OCI-LY1 (cell line): Measurements from ENCODE around the gene SAMD13.

Experiments
- H2AFZ ChIP-seq: fragments of 200-600 bp; sonication (generic), shearing (Covaris generic); 2 replicates; pipeline ENCODE4 v1.6.0; 2014; ENCODE audit warnings: antibody characterized with exemption, mild to moderate bottlenecking, low read length
- H3F3A ChIP-seq: fragments of 200-600 bp; sonication (generic), shearing (Covaris generic); 2 replicates; pipeline ENCODE4 v1.6.0; 2014; ENCODE audit warnings: mild to moderate bottlenecking, antibody characterized with exemption, low read length, moderate library complexity; ENCODE audit not compliant: insufficient read depth
- H3K27ac ChIP-seq: fragments of 200-600 bp; sonication (generic); 2 replicates; pipeline ENCODE4 v1.5.1; 2014; ENCODE audit warnings: low read length, mixed run types, mild to moderate bottlenecking, low read depth; ENCODE audit not compliant: poor library complexity, severe bottlenecking
- H3K27me3 ChIP-seq: fragments of 200-600 bp; sonication (generic); 2 replicates; pipeline ENCODE4 v1.6.0; 2014; ENCODE audit warnings: antibody characterized with exemption, mild to moderate bottlenecking, low read length, moderate library complexity; ENCODE audit not compliant: insufficient read depth
- H3K36me3 ChIP-seq: fragments of 200-600 bp; sonication (generic); 2 replicates; pipeline ENCODE4 v1.6.1; 2014; ENCODE audit warnings: mild to moderate bottlenecking, antibody characterized with exemption, low read length, moderate library complexity, mixed read lengths; ENCODE audit not compliant: insufficient read depth
- H3K4me1 ChIP-seq: fragments of 200-600 bp; sonication (generic); 2 replicates; pipeline ENCODE4 v1.5.1; 2014; ENCODE audit warnings: mild to moderate bottlenecking, low read length, moderate library complexity; ENCODE audit not compliant: insufficient read depth, severe bottlenecking
- H3K4me2 ChIP-seq: fragments of 200-600 bp; sonication (generic), shearing (Covaris generic); 2 replicates; pipeline ENCODE4 v1.6.1; 2014; ENCODE audit warnings: low read length
- H3K4me3 ChIP-seq: fragments of 200-600 bp; sonication (generic); 2 replicates; pipeline ENCODE4 v1.5.1; 2014; ENCODE audit warnings: low read length, low read depth, mild to moderate bottlenecking, mixed read lengths; ENCODE audit not compliant: poor library complexity, severe bottlenecking
- H3K79me2 ChIP-seq: fragments of 200-600 bp; shearing (Covaris generic); 2 replicates; pipeline ENCODE4 v1.6.1; 2016; ENCODE audit warnings: mixed run types, low read length, mixed read lengths; ENCODE audit not compliant: insufficient read depth
- H3K9ac ChIP-seq: fragments of 200-600 bp; sonication (generic), shearing (Covaris generic); 2 replicates; pipeline ENCODE4 v1.6.1; 2014; ENCODE audit warnings: mild to moderate bottlenecking, low read length, mixed read lengths
- H3K9me2 ChIP-seq: fragments of 200-600 bp; sonication (generic), shearing (Covaris generic); 2 replicates; pipeline ENCODE4 v1.6.1; 2014; ENCODE audit warnings: low read depth, mild to moderate bottlenecking, low read length, mixed read lengths
- H3K9me3 ChIP-seq: fragments of 200-600 bp; shearing (Covaris generic); 2 replicates; pipeline ENCODE4 v1.6.1; 2014; ENCODE audit warnings: low read length, mixed read lengths
- H4K20me1 ChIP-seq: fragments of 200-600 bp; sonication (generic), shearing (Covaris generic); 2 replicates; pipeline ENCODE4 v1.6.0; 2016; ENCODE audit warnings: mild to moderate bottlenecking, low read length; ENCODE audit not compliant: insufficient read depth
- EZH2 ChIP-seq: fragments of 200-600 bp; sonication (generic), shearing (Covaris generic); IDR thresholded peaks from 2 replicates; pipeline ENCODE4 v1.8.0; 2017; ENCODE audit warnings: borderline replicate concordance, mixed run types, mild to moderate bottlenecking, antibody characterized with exemption, low read length, moderate library complexity, mixed read lengths
- TF ChIP-seq, protein P1 (sequence below): fragments of 200-600 bp; sonication (generic), shearing (Covaris generic); IDR thresholded peaks from 2 replicates; pipeline ENCODE4 v1.5.1; 2017; ENCODE audit warnings: mild to moderate bottlenecking, antibody characterized with exemption, low read length, moderate library complexity, mixed read lengths

Gene SAMD13

DNA sequence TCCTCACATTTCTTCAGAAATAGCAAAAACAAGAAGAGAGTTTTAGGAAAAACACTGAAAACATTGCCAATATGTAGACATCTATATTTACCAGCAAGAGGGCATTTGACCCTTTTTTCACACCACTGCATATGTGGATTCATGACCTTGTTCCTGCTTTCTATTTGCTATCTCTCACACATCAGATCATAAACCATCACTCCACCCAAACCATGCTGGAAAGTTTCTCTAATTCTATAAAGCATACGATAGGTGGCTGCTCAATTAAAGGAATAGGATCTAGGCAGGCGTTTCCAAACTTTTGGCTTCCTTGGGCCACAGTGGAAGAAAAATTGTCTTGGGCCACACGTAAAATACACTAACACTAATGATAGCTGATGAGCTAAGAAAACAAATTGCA, 35.6 kb upstream of the SAMD13 start:
- Histone ChIP-seq H4K20me1 (no peaks in the 10 kb centered on the region), H3K9me2 (no peaks in the 10 kb centered on the region), H3K4me3 (no peak overlapping the region), H3K9me3 (no peaks in the 10 kb centered on the region), H3K36me3 (no peaks in the 10 kb centered on the region), H3K27ac (no peak overlapping the region), H3K4me1 (peaks cover 4% of the 10 kb centered on the region), H3K27me3 (no peaks in the 10 kb centered on the region), H3K9ac (no peak overlapping the region), H3F3A (no peaks in the 10 kb centered on the region), H2AFZ (no peak overlapping the region), H3K79me2 (no peaks in the 10 kb centered on the region), H3K4me2 (no peak overlapping the region)
- TF ChIP-seq, protein P1, sequence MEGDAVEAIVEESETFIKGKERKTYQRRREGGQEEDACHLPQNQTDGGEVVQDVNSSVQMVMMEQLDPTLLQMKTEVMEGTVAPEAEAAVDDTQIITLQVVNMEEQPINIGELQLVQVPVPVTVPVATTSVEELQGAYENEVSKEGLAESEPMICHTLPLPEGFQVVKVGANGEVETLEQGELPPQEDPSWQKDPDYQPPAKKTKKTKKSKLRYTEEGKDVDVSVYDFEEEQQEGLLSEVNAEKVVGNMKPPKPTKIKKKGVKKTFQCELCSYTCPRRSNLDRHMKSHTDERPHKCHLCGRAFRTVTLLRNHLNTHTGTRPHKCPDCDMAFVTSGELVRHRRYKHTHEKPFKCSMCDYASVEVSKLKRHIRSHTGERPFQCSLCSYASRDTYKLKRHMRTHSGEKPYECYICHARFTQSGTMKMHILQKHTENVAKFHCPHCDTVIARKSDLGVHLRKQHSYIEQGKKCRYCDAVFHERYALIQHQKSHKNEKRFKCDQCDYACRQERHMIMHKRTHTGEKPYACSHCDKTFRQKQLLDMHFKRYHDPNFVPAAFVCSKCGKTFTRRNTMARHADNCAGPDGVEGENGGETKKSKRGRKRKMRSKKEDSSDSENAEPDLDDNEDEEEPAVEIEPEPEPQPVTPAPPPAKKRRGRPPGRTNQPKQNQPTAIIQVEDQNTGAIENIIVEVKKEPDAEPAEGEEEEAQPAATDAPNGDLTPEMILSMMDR, result no peak
- no peak for TF ChIP-seq EZH2

DNA sequence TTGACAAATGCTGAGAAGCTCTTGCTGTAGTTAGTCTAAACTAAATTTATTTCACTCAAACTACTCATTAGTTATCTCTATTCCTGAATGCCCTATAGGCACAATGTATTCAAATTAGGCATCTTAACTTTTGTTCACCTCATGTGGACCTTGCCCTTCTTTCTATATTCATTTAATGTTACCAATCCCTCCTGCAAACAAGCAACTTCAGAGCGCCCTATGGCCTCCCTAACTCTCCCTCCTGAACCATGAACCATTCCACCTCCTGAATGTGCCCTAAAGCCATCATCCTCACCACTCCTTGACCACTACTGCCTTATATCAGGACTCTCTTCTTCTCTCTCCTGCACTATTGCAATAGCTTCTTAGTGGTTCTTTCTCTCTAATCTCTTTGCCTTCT, 34.8 kb upstream of the SAMD13 start:
- no peaks in the 10 kb centered on the region for H3F3A ChIP-seq
- no peaks in the 10 kb centered on the region for H3K9me2 ChIP-seq
- H3K27ac ChIP-seq, result no peak overlapping the region
- no peak overlapping the region for H3K4me3 ChIP-seq
- H3K4me2 ChIP-seq, result no peak overlapping the region
- peaks cover 13% of the 10 kb centered on the region for H3K4me1 ChIP-seq
- no peaks in the 10 kb centered on the region for H3K27me3 ChIP-seq
- no peak overlapping the region for H3K9ac ChIP-seq
- H2AFZ ChIP-seq, result no peak overlapping the region
- no peaks in the 10 kb centered on the region for H3K9me3 ChIP-seq
- TF ChIP-seq, protein P1, result no peak
- TF ChIP-seq EZH2, result no peak
- H3K36me3 ChIP-seq, result no peaks in the 10 kb centered on the region
- no peaks in the 10 kb centered on the region for H3K79me2 ChIP-seq
- no peaks in the 10 kb centered on the region for H4K20me1 ChIP-seq

DNA sequence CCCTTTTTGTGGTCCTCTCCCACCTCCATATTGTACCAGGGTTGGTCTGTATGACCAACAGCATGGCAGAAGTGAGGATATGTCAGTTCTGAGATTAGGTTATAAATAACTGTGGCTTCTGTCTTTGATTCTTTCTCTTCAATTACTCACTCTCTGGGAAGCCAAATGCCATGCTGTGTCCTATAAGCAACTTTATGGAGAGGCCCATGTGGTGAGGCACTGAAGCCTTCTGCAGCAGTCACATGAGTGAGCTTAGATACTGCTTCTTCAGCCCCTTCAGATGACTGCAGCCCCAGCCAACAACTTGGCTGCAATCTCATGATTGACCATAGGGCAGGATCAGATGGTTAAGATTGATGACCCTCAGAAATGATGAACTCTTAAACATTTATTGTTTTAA, 34.0 kb upstream of the SAMD13 start:
- H3K27ac ChIP-seq, result no peak overlapping the region
- no peaks in the 10 kb centered on the region for H3K36me3 ChIP-seq
- peaks cover 20% of the 10 kb centered on the region for H3K4me1 ChIP-seq
- no peak for TF ChIP-seq EZH2
- TF ChIP-seq, protein P1, result no peak
- no peaks in the 10 kb centered on the region for H3K27me3 ChIP-seq
- H3K9me2 ChIP-seq, result no peaks in the 10 kb centered on the region
- no peak overlapping the region for H3K9ac ChIP-seq
- no peak overlapping the region for H2AFZ ChIP-seq
- H3K79me2 ChIP-seq, result no peaks in the 10 kb centered on the region
- H3K9me3 ChIP-seq, result no peaks in the 10 kb centered on the region
- H3K4me3 ChIP-seq, result no peak overlapping the region
- H4K20me1 ChIP-seq, result no peaks in the 10 kb centered on the region
- H3K4me2 ChIP-seq, result no peak overlapping the region
- no peaks in the 10 kb centered on the region for H3F3A ChIP-seq
